Mesendoderm (in vitro differentiated cells): ENCODE data around the gene UQCRHL.

Experiments used
- DNase-seq: peaks from one replicate; pipeline ENCODE4 v3.0.0; 2013
- H2AK5ac ChIP-seq: 2 replicates; pipeline ENCODE4 v1.6.1; 2013; ENCODE audit warnings: low read length, inconsistent platforms
- H2BK120ac ChIP-seq: 2 replicates; pipeline ENCODE4 v1.6.1; 2013; ENCODE audit warnings: low read depth, mild to moderate bottlenecking, low read length, moderate library complexity, mixed read lengths
- H2BK15ac ChIP-seq: replicated peaks from 2 replicates; pipeline ENCODE4 v1.6.1; 2013; ENCODE audit warnings: low read depth, mild to moderate bottlenecking, moderate library complexity
- H2BK5ac ChIP-seq: 2 replicates; pipeline ENCODE4 v1.6.1; 2013; ENCODE audit warnings: low read length, inconsistent platforms
- H3K18ac ChIP-seq: 2 replicates; pipeline ENCODE4 v1.6.1; 2013; ENCODE audit warnings: mild to moderate bottlenecking, low read length, mixed read lengths
- H3K23ac ChIP-seq: one replicate; pipeline ENCODE4 v1.6.1; 2013; ENCODE audit warnings: low read length
- H3K27ac ChIP-seq: 2 replicates; pipeline ENCODE4 v1.5.1; 2013; ENCODE audit warnings: low read depth, mild to moderate bottlenecking, inconsistent platforms, low read length, moderate library complexity
- H3K27me3 ChIP-seq: 2 replicates; pipeline ENCODE4 v1.6.1; 2013; ENCODE audit warnings: low read length, control low read depth, mild to moderate bottlenecking, inconsistent platforms; ENCODE audit not compliant: insufficient read depth, poor library complexity
- H3K36me3 ChIP-seq: 2 replicates; pipeline ENCODE4 v1.6.1; 2013; ENCODE audit warnings: low read length, inconsistent platforms; ENCODE audit not compliant: control insufficient read depth, insufficient read depth
- H3K4ac ChIP-seq: one replicate; pipeline ENCODE4 v1.6.1; 2013; ENCODE audit warnings: low read depth, mild to moderate bottlenecking, low read length, moderate library complexity
- H3K4me1 ChIP-seq: 2 replicates; pipeline ENCODE4 v1.6.1; 2013; ENCODE audit warnings: low read depth, low read length, inconsistent platforms; ENCODE audit not compliant: control insufficient read depth
- H3K4me2 ChIP-seq: 2 replicates; pipeline ENCODE4 v1.6.1; 2013; ENCODE audit warnings: low read length
- H3K4me3 ChIP-seq: 2 replicates; pipeline ENCODE4 v1.5.1; 2013; ENCODE audit warnings: mild to moderate bottlenecking, low read length
- H3K56ac ChIP-seq: one replicate; pipeline ENCODE4 v1.6.1; 2013; ENCODE audit warnings: low read length
- H3K79me1 ChIP-seq: 2 replicates; pipeline ENCODE4 v1.6.1; 2013; ENCODE audit warnings: low read length, inconsistent platforms
- H3K79me2 ChIP-seq: 2 replicates; pipeline ENCODE4 v1.6.1; 2013; ENCODE audit warnings: mild to moderate bottlenecking, low read length; ENCODE audit not compliant: control insufficient read depth, insufficient read depth
- H3K9ac ChIP-seq: 2 replicates; pipeline ENCODE4 v1.6.1; 2013; ENCODE audit warnings: low read length, inconsistent platforms
- H4K5ac ChIP-seq: one replicate; pipeline ENCODE4 v1.6.1; 2013; ENCODE audit warnings: low read length
- H4K8ac ChIP-seq: one replicate; pipeline ENCODE4 v1.6.1; 2013; ENCODE audit warnings: low read depth, mild to moderate bottlenecking, control low read depth, low read length, moderate library complexity
- WGBS: extraction: QIAGEN DNeasy Blood & Tissue Kit; methylation state at CpG from one replicate; pipeline ENCODE4 v1.1.7; 2013; ENCODE audit warnings: low lambda C conversion rate, missing lambda C conversion rate; ENCODE audit not compliant: insufficient coverage; ENCODE audit errors: extremely low coverage; 5-methylcytosine and 5-hydroxymethylcytosine counted together

The UQCRHL gene

GRCh38 chr1:15826810-15827507 is 19.5 kb upstream of the UQCRHL start:
- H3K27ac ChIP-seq = no peak overlapping the region
- H3K4ac ChIP-seq = no peak overlapping the region
- no peak overlapping the region for H3K18ac ChIP-seq
- no peak overlapping the region for H4K8ac ChIP-seq
- no peak overlapping the region for H3K4me3 ChIP-seq
- H3K27me3 ChIP-seq = no peaks in the 10 kb centered on the region
- H3K79me1 ChIP-seq = no peaks in the 10 kb centered on the region
- no peak overlapping the region for H4K5ac ChIP-seq
- H2BK15ac ChIP-seq = no peak overlapping the region
- H2BK120ac ChIP-seq = no peak overlapping the region
- no peak overlapping the region for H3K9ac ChIP-seq
- no peak overlapping the region for H3K23ac ChIP-seq
- no peaks in the 10 kb centered on the region for H3K4me1 ChIP-seq
- H2AK5ac ChIP-seq = no peak overlapping the region
- no peaks in the 10 kb centered on the region for H3K79me2 ChIP-seq
- DNase-seq = no peak
- H2BK5ac ChIP-seq = no peak overlapping the region
- H3K36me3 ChIP-seq = no peaks in the 10 kb centered on the region
- H3K4me2 ChIP-seq = no peak overlapping the region
- no CpG with 5 or more reads among the region's 6 CpGs for WGBS
- H3K56ac ChIP-seq = no peak overlapping the region

DNA sequence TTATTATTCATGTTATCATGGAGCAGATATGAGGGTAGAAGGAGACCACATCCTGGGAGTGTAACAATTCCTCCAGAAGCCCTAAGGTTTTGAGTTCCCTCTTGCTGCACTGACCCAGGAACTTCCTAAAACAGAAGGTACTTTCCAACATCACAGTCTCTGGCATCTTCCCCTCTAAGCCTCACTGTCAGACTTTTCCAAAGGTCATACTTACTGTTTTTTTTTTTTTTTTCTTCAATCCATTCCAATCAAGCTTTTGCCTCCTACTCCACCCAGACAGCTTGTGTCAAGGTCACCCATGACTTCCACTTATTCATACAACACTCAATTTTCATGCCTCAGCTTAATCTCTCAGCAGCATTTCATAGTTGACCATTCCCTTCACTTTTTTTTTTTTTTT is 18.4 kb upstream of the UQCRHL start:
- H4K5ac ChIP-seq = no peak overlapping the region
- no peak overlapping the region for H3K27ac ChIP-seq
- H3K4me3 ChIP-seq = no peak overlapping the region
- no peak overlapping the region for H2AK5ac ChIP-seq
- no peaks in the 10 kb centered on the region for H3K79me1 ChIP-seq
- H3K36me3 ChIP-seq = no peaks in the 10 kb centered on the region
- H2BK5ac ChIP-seq = no peak overlapping the region
- H3K23ac ChIP-seq = no peak overlapping the region
- no peak overlapping the region for H4K8ac ChIP-seq
- H2BK15ac ChIP-seq = no peak overlapping the region
- no peak overlapping the region for H3K4me2 ChIP-seq
- H3K56ac ChIP-seq = no peak overlapping the region
- H3K9ac ChIP-seq = no peak overlapping the region
- DNase-seq = no peak
- no peak overlapping the region for H3K18ac ChIP-seq
- H3K79me2 ChIP-seq = no peaks in the 10 kb centered on the region
- H3K27me3 ChIP-seq = no peaks in the 10 kb centered on the region
- H3K4me1 ChIP-seq = no peaks in the 10 kb centered on the region
- H2BK120ac ChIP-seq = no peak overlapping the region
- no peak overlapping the region for H3K4ac ChIP-seq

- Histone ChIP-seq H2AK5ac (no peak overlapping the region), H4K5ac (no peak overlapping the region), H4K8ac (no peak overlapping the region), H3K9ac (no peak overlapping the region), H3K4ac (no peak overlapping the region), H3K79me2 (no peaks in the 10 kb centered on the region), H3K27ac (no peak overlapping the region), H2BK5ac (no peak overlapping the region), H3K27me3 (no peaks in the 10 kb centered on the region), H3K56ac (no peak overlapping the region), H3K18ac (no peak overlapping the region), H3K23ac (no peak overlapping the region), H3K4me3 (no peak overlapping the region), H3K79me1 (no peaks in the 10 kb centered on the region), H3K4me2 (no peak overlapping the region), H3K36me3 (no peaks in the 10 kb centered on the region), H3K4me1 (no peaks in the 10 kb centered on the region), H2BK120ac (no peak overlapping the region), H2BK15ac (no peak overlapping the region)
- no CpG with 5 or more reads among the region's 3 CpGs for WGBS
- DNase-seq = no peak
Observed at GRCh38 chr1:15820478-15820877, 13.0 kb upstream of the UQCRHL start.

DNA sequence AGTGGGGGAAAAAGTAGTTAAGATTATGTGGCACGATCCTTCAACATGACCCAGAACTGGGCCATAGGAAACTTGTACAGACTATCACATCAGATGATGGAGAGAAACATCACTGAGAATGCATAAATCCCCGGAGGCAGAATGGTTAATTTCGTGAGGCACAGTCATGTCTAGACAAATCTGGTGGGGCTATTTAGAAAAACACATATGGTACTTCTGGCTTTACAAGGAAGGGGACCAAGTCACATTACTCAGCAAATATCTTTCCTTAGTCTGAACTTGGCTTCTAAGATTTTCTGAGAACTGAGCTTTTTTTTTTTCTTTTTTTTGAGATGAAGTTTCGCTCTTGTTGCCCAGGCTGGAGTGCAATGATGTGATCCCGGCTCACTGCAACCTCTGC is 9.2 kb upstream of the UQCRHL start:
- H3K4me1 ChIP-seq = no peaks in the 10 kb centered on the region
- H4K8ac ChIP-seq = no peak overlapping the region
- no peak overlapping the region for H3K23ac ChIP-seq
- no peak overlapping the region for H2AK5ac ChIP-seq
- no peak overlapping the region for H3K18ac ChIP-seq
- WGBS = no CpG with 5 or more reads among the region's 5 CpGs
- H3K27me3 ChIP-seq = no peaks in the 10 kb centered on the region
- no peak overlapping the region for H3K4ac ChIP-seq
- H3K79me2 ChIP-seq = no peaks in the 10 kb centered on the region
- no peak overlapping the region for H2BK5ac ChIP-seq
- H2BK120ac ChIP-seq = no peak overlapping the region
- no peak overlapping the region for H3K4me2 ChIP-seq
- no peaks in the 10 kb centered on the region for H3K79me1 ChIP-seq
- no peak overlapping the region for H3K4me3 ChIP-seq
- H3K9ac ChIP-seq = no peak overlapping the region
- no peak overlapping the region for H3K27ac ChIP-seq
- no peaks in the 10 kb centered on the region for H3K36me3 ChIP-seq
- H4K5ac ChIP-seq = no peak overlapping the region
- no peak overlapping the region for H2BK15ac ChIP-seq
- DNase-seq = no peak
- no peak overlapping the region for H3K56ac ChIP-seq

GRCh38 chr1:15810073-15810472 is 2.6 kb upstream of the UQCRHL start:
- Histone ChIP-seq H2BK5ac (no peak overlapping the region), H3K27me3 (no peaks in the 10 kb centered on the region), H3K56ac (no peak overlapping the region), H3K4ac (no peak overlapping the region), H3K23ac (no peak overlapping the region), H4K5ac (no peak overlapping the region), H3K79me1 (no peaks in the 10 kb centered on the region), H4K8ac (no peak overlapping the region), H3K4me2 (no peak overlapping the region), H3K9ac (no peak overlapping the region), H2AK5ac (no peak overlapping the region), H3K79me2 (no peaks in the 10 kb centered on the region), H3K4me3 (no peak overlapping the region), H3K18ac (no peak overlapping the region), H3K27ac (no peak overlapping the region), H2BK15ac (no peak overlapping the region), H2BK120ac (no peak overlapping the region), H3K4me1 (no peaks in the 10 kb centered on the region), H3K36me3 (no peaks in the 10 kb centered on the region)
- DNase-seq = no peak
- WGBS = no CpG with 5 or more reads among the region's 1 CpG

DNA sequence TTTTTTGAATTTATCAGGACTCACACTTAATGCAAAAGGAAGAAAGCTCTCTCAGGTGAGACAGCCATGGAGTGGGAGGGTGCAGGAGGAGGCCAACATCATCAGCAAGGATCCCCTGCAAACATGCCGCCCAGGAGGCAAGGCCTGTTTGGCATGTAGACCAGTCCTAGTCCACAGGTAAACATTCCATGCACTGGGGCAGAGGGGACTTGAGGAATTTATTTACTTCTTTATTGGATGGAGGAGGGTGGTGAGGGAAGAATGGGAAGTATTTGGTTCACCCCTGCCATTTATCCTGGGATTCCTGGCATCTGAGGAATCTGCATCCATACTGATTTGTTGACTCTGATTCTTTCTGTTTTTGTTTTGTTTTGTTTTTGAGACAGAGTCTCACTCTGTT is 1.5 kb upstream of the UQCRHL start:
- WGBS = no CpG with 5 or more reads among the region's 1 CpG
- no peak overlapping the region for H2BK15ac ChIP-seq
- no peak overlapping the region for H2BK5ac ChIP-seq
- H4K5ac ChIP-seq = no peak overlapping the region
- no peak overlapping the region for H2BK120ac ChIP-seq
- H3K27me3 ChIP-seq = no peaks in the 10 kb centered on the region
- H3K4me2 ChIP-seq = no peak overlapping the region
- H3K79me2 ChIP-seq = no peaks in the 10 kb centered on the region
- no peak overlapping the region for H3K27ac ChIP-seq
- peak; percentile 90 for DNase-seq
- H3K4me3 ChIP-seq = no peak overlapping the region
- H3K9ac ChIP-seq = no peak overlapping the region
- no peak overlapping the region for H3K18ac ChIP-seq
- H3K36me3 ChIP-seq = no peaks in the 10 kb centered on the region
- H3K56ac ChIP-seq = peak overlapping the region; percentile 12
- H4K8ac ChIP-seq = no peak overlapping the region
- H2AK5ac ChIP-seq = no peak overlapping the region
- no peak overlapping the region for H3K4ac ChIP-seq
- H3K79me1 ChIP-seq = no peaks in the 10 kb centered on the region
- no peaks in the 10 kb centered on the region for H3K4me1 ChIP-seq
- no peak overlapping the region for H3K23ac ChIP-seq
